ENCODE measurements around the gene TBCEL.
"Not testable (repeated sequence)": the region's sequence is repeated elsewhere in the genome, so short reads cannot be mapped to it uniquely, and the experiment has no call there.

Gene TBCEL

DNA sequence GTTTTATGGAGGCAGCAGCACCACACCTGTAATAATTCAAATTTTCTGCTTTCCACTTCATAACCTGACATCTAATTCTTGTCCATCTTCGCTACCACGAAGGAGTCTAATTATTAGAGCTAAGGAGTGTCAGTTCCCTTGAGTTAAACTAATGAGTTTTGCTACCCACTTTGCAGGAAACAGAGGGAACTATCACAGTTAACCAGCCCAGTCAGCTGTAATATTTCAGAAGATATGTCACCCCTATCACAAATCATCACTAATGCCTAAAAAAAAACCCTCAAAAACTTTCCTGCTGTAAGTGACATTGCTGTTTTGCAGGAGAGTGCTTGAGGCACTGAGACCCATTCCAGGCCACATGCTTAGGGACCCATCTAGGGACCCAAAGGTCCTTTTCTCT lies 85.6 kb downstream of the TBCEL start:
- DNase-seq, result no peak

DNA sequence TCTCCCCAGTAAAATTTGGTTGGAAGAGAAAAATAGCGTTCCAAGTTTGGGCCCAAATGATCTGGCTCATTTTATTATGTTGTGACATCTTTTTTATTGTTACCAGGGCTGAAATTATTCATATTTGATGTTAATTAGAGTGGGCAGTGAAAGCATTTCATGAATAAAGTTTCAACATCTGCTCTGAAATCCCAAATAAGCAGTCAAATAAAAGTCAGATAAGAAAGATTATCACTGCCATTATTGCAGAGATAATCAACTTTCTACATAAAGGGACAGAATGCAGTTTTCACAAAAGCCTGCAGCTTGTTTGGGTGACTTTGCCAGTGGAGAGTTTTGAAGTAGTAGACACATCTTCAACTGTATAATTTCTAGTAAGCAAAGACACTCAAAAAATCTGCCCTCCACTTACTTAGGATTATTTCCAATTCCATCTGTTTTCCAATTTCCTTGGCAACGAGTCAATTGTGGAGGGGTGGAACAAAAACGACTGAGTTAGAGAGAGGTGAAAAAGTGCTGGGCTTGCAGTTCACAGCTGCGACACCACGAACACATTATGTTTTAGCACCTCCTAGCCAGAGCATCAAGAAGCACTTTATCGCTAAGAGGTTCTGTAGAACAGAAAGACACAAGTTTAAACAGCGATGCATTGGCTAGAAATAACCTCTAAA lies 86.1 kb downstream of the TBCEL start:
- DNase-seq, result no peak

DNA sequence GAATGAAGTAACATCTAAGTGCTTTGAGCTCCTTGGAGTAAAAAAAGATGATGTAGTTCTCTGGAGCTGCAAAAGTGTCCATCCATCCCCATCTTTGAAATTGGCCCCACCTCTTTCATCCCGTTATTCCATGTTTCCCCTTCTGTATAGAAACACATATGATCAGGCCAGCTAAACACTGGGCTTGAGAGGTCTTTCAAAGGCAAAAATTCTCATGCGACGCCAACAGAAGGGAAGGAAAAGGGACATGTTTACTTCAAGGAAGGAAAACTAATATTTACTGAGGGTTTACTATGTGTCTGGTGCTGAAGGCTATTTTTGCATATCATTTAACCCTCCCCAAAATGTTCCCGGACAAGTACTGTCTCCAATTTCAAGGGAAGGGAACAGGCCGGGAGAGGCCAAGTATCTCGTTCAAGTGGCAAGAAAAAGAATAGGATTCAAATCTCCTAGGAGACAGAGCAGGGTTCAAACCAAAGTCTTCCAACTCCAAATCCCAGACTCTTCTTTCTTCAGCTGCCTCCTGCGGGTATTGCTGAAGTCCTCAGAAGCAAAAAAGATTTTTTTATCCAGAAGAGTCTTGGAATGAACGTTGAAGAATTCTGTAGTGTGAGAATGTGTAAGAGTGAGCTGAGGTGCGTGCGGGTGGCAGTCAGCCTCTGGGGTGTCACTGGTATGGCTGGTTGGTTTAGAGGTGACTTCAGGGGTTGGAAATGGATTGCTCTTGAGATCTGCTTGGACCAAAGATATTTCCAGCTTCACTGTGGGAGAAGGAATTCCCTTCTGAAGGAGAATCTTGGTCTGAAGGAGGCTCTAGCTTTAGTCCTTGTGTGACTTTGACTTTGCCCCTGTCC lies 87.2 kb downstream of the TBCEL start:
- no peak for DNase-seq

DNA sequence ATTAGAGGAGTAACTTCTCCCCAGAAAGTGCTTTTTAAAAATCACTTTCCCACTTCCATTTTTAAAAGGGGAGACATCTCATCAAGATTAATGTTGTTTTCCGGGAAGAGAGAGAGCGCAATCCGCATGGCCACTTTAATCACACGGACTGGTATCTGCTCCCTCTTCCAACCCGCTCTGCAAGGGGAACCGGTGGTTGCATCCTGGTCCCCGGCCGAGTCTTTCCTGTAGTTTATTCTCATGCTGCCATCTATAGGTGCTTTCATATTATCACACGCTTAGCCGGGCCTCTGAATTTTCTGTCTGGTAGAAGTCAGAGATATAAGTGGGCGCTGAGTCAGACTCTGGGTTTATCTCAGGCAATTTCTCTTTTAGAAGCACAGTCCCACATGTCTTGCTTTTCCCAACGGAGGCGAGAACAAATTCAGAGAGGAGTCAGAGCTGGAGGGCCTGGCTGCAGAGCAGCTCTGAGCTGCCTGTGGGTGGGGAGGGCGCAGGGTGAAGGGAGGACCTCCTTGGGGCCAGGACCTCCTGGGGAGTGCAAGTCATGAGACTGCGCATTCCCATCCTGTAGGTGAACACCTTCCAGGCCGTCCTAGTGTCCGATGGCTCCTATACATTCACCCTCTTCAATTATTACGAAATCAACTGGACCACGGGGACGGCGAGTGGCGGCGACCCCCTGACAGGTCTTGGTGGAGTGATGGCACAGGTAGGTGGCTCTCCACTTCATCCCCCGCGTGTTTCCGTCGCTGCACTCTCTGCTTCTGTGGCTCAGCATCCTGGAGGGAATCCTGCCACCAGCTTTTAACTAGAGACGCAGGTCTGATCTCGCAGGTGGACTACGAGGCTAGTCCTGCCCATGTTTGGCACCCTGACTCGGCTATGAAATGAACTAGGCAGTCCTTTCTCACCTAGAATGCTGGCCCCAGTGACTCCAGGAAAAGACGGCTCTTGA lies 88.9 kb downstream of the TBCEL start:
- peak; percentile 42 for DNase-seq

DNA sequence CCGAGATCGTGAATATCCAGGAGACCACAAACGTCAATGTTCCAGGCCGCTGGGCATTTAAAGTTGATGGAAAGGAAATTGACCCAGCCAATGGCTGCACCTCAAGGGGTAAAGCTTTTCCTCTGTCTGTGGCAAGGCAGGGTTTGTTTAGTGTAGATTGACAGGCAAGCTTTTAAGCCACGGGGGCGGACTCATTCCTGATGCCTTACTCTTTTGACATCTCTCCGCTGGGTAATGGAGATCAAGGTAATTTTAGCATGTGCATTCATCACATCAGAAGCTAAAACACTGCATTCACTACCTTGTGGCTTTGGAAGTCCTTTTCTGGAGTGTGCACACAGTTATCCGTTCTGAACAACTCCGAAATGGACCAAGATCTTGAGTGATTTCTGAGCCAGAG lies 89.7 kb downstream of the TBCEL start:
- no peak for DNase-seq

DNA sequence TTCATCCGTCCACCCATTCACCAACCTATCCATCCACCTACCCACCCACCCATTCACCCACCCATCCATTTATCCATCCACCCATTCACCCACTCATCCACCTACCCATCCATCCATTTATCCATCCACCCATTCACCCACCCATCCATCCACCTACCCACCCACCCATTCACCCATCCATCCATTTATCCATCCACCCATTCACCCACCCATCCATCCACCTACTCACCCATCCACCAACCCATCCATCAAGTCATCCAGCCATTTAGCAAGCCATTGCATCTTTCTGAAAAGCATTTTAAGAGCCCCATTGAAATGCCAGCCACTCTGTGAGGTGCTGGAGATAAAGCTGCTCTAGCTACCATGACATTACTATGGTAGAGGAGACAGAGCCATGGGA lies 91.1 kb downstream of the TBCEL start:
- not testable (repeated sequence) for DNase-seq

DNA sequence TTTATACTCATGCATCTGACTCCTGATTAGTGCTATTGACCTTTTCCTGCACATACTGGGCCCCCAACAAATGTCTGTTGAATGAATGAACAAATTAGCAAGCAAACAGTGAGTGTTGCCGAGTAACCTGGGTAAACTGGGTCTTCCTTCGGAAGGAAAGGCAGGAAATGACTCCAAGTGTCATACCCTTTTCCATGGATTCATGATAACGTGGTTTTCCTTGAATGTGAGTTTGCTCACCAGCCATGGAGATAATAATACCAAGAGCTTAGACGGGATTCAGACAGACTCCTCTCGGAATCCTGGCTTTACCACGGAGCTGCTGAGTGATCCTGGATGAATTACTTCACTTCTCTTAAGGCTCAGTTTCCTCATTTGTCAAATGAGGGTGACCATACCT lies 93.9 kb downstream of the TBCEL start:
- DNase-seq, result no peak

DNA sequence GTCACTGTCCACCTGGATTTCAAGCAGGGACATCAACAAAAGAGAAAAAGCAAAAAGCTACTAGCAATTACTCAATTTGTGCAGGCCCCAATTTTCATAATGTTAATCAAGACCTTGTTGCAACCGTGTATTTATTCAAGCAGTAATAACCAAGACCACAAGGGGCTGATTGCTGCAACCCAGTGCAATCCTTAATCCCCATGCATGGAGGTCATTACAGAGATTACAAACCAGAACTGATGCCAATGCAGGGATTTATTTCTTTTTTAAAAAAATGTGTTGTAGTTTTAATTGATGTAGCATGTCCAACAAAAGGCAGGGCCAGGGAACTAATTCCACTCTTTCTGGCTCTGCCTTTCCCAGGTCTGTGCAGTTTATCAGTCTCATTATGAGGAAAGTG lies 95.5 kb downstream of the TBCEL start:
- no peak for DNase-seq

DNA sequence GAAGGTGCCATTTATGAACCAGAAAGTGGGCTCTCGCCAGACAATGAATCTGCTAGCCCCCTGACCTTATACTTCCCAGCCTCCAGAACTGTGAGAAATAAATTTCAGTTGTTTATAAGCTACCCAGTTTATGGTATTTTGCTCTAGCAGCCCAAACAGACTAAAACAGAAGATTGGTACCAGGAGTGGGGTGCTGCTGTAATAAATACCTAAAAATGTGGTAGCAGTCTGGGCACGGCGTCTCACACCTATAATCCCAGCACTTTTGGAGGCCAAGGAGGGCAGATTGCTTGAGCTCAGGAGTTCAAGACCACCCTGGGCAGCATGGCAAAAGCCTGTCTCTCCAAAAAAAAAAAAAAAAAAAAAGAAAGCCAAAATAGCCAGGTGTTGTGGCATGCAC lies 98.4 kb downstream of the TBCEL start:
- DNase-seq, result no peak

DNA sequence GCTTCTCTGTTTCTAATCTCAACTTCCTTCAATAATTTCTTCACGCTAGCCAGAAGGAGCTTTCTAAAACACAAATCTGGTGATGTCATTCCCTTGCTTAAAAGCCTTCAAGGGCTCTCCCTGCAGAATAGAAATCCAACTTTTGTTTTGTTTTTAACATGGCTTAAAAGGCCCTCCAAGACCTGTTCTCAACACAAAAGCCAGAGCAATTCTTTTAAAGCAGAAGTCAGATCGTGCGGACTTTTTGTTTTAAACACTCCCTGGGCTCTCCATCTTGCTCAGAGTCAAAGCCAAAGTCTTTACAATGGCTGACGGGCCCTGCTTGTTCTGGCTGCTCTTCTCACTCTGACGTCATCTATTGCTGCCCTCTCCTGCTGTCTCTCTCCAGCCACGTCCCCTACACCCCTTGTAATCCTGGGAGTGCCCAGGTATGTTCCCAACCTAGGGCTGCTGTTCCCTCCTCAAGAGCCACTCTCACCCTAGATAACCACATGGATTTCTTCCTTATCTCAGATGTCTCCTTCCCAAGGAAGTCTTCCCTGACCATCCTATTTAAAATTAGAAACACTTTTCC lies 99.7 kb downstream of the TBCEL start:
- no peak for DNase-seq

DNA sequence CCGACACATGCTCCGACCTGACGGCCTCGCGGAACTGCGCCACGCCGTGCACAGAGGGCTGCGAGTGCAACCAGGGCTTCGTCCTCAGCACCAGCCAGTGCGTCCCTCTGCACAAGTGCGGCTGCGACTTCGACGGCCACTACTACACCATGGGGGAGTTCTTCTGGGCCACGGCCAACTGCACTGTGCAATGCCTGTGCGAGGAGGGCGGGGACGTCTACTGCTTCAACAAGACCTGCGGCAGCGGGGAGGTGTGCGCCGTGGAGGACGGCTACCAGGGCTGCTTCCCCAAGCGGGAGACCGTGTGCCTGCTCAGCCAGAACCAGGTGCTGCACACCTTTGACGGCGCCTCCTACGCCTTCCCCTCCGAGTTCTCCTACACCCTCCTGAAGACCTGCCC lies 103.9 kb downstream of the TBCEL start:
- DNase-seq, result no peak

DNA sequence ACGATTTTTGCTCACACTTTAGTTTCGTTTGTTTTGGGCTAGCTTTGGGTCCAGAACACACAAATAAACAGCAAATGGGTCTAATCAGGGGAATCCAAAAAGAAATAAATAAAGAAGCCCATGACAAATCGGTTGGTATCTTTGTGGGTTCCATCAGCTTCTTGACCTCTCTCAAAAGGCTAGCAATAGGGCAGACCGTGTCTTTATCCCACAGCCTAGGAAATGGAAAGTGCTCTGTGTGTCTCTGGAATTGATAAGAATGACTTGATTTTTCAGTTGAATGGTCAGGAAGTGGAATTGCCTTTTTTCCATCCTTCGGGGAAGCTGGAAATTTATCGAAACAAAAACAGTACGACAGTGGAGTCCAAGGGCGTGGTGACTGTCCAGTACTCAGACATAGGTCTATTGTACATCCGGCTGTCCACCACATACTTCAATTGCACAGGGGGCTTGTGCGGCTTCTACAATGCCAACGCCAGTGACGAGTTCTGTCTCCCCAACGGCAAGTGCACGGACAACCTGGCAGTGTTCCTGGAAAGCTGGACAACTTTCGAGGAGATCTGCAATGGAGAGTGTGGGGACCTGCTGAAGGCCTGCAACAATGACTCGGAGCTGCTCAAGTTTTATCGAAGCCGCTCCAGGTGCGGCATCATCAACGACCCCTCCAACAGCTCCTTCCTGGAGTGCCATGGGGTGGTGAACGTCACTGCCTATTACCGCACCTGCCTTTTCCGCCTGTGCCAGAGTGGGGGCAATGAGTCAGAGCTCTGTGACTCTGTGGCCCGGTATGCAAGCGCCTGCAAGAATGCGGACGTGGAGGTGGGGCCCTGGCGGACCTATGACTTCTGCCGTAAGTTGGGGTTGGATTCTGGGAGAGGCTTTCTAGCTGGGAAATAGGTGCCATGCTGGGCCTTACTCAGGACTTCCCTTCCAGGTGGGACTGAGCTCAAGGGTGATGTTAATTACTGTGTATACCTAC lies 105.7 kb downstream of the TBCEL start:
- no peak for DNase-seq

DNA sequence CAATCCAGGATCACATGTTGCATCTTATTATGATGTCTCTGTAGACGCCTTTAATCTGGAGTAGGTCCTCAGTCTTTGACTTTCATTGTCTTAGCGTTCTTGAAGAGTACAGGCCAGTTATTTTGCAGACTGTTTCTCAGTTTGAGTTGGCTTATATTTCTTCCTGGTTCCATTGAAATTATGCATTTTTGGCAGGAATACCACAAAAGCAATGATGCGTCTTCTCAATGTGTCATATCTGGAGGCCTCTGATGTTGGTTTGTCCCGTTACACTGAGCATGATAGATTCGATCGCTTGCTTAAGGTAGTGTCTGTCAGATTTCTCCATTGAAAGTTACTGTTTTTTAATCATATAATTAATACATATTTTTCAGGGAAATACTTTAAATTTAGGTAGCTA lies 107.8 kb downstream of the TBCEL start:
- no peak for DNase-seq

DNA sequence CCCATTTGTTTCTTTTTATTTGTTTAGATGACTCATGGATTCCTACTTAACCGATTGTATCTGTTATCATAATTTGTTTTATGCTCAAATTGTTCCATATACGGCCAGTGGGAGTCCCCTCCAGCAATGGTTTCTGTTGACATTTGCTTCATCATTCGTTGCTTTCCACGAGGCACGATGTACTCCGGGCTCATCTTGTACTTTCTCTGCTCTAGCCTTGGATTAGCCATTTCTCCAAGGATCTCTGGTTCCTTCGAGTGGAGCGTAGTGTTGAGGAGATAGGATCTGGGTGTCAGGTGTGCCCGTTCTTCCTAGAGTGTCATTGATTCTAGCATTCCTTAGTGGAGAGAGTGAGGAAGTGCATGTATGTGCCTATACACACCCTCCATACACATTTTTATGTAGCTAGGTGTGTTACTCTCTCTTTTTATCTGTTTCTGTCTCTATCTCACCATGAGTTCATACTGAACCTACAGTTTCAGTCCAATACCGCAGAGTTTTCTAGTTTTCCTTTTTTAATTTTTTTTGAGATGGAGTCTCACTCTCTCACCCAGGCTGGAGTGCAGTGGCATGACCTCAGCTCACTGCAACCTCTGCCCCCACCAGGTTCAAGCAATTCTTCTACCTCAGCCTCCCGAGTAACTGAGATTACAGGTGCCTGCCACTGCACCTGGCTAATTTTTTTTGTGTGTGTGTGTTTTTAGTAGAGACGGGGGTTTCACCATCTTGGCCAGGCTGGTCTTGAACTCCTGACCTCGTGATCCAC lies 108.5 kb downstream of the TBCEL start:
- DNase-seq, result no peak

DNA sequence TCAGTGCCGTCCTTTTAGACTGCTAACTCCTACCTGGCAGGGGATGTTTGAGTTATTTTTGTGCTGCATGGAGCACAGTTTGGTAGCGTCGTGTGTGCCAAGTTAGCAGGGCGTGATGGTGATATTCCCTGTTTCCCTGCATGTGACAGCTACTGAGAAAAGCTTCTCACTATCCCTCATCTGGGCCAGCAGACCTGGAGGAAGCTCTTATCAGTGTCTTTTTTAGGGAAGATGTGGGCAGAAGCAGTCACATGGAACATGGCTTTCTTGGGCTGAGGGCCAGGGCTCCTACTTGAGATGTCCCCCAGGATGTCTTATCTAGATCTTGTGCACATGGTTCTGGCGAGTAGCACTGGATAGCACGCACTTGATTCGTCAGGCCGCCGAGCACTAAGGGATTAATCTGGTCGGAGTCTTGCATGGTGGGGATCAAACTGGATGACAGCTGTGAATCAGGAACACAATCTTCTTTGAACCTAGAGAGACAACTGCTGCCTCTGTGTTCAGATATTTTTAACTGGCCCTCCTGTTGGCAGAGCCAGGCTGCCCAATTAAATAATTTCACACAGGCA lies 110.9 kb downstream of the TBCEL start:
- no peak for DNase-seq

DNA sequence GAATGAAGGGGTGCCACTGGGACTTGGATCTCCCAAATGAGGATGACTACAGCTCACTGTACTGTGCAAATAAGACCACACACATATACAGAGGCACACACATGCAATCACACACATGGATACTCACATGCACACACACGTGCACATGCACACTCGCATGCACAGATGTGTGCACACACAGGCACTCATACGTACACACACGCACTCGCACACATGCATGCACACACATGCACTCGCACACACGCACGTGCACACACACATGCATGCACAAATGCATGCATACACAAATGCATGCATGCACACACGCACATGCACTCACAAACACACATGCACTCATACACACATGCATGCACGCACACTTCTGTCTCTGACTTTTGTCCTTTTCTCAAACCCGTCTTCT lies 113.1 kb downstream of the TBCEL start:
- no peak for DNase-seq

DNA sequence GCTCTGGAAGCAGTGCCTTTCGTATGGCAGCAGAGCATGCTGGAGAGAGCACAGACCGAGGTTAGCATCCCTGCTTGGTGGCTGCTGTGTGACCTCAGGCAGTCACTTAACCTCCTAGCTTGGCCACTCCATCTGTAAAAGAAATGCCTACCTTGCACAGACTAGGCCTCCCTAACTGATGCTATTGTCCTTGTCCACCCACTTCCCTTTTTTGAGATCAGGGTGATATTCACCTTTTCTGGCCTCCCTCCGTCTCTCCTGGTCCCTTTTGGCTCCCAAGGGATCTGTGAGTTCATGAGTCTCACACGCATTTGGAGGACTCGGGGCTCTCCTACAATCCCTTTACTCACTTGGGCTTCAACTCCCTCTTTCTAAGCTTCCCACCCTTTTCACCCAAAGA lies 114.4 kb downstream of the TBCEL start:
- no peak for DNase-seq

DNA sequence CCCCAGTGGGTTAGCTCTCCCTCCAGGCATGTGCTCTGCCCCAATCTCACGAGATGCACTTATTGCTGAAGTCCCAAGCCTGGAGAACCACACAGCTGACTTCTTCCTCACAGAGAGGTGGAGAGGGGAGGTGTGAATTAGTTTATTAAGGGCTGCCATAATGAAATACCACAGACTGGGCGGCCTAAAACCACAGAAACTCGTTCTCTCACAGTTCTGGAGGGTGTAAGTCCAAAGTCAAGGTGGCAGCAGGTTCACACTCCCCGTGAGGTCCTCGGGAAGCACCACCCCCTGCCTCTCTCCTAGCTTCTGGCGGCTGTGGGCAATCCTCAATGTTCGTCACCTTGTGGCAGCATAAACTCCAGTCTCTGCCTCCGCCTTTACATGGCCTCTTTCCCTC lies 116.5 kb downstream of the TBCEL start:
- DNase-seq, result no peak

Data from KG1 (cell line).